HG03342 (cell line): ENCODE measurements around the gene BUB1B.

ENCODE experiments used
- ATAC-seq: cut with Tn5 transposase; IDR thresholded peaks from one replicate; pipeline ENCODE4 v1.9.1; 2021; ENCODE audit warnings: mild to moderate bottlenecking, moderate library complexity; ENCODE audit not compliant: unreplicated experiment

Gene BUB1B

GRCh38 chr15:40182358-40183029 lies 21.6 kb downstream of the BUB1B start:
- no peak for ATAC-seq

GRCh38 chr15:40183636-40184463 lies 23.0 kb downstream of the BUB1B start:
- no peak for ATAC-seq

- ATAC-seq: no peak
Observed at GRCh38 chr15:40190591-40190990, 29.7 kb downstream of the BUB1B start.

- no peak for ATAC-seq
Observed at GRCh38 chr15:40192942-40193341, 32.1 kb downstream of the BUB1B start.

GRCh38 chr15:40197434-40197833 lies 36.6 kb downstream of the BUB1B start:
- no peak for ATAC-seq

- no peak for ATAC-seq
Observed at GRCh38 chr15:40198355-40199085, 37.7 kb downstream of the BUB1B start.

GRCh38 chr15:40204100-40204499 lies 43.2 kb downstream of the BUB1B start:
- ATAC-seq: no peak

GRCh38 chr15:40217166-40217824 lies 56.4 kb downstream of the BUB1B start:
- ATAC-seq: no peak

- no peak for ATAC-seq
Observed at GRCh38 chr15:40219801-40220200, 58.9 kb downstream of the BUB1B start.

GRCh38 chr15:40222131-40222530 lies 61.3 kb downstream of the BUB1B start:
- ATAC-seq: no peak

- ATAC-seq: no peak
Observed at GRCh38 chr15:40226736-40227135, 65.9 kb downstream of the BUB1B start.

GRCh38 chr15:40229316-40229715 lies 68.4 kb downstream of the BUB1B start:
- no peak for ATAC-seq

- ATAC-seq: no peak
Observed at GRCh38 chr15:40229956-40230355, 69.1 kb downstream of the BUB1B start.

GRCh38 chr15:40232625-40233070 lies 71.8 kb downstream of the BUB1B start:
- ATAC-seq: no peak

GRCh38 chr15:40233727-40234577 lies 73.1 kb downstream of the BUB1B start:
- ATAC-seq: no peak

- no peak for ATAC-seq
Observed at GRCh38 chr15:40234783-40235182, 73.9 kb downstream of the BUB1B start.

GRCh38 chr15:40235201-40235885 lies 74.5 kb downstream of the BUB1B start:
- ATAC-seq: no peak

- peak; percentile 46 for ATAC-seq
Observed at GRCh38 chr15:40238532-40239403, 77.9 kb downstream of the BUB1B start, which contains the start of gene PAK6. PAK6 (plus strand) TSS chr15:40239063; CDS start chr15:40264786, 25,723 bp downstream.

GRCh38 chr15:40239404-40239692 lies 78.5 kb downstream of the BUB1B start:
- no peak for ATAC-seq
